Measurements from ENCODE around the gene TBC1D1. TPM values are rescaled to one million over a fixed set of nuclear protein-coding genes. Genes with fewer than 3 reads are reported as not detected.

The TBC1D1 gene
- total RNA-seq, 1 experiment from 2014 or later = 106 TPM

DNA sequence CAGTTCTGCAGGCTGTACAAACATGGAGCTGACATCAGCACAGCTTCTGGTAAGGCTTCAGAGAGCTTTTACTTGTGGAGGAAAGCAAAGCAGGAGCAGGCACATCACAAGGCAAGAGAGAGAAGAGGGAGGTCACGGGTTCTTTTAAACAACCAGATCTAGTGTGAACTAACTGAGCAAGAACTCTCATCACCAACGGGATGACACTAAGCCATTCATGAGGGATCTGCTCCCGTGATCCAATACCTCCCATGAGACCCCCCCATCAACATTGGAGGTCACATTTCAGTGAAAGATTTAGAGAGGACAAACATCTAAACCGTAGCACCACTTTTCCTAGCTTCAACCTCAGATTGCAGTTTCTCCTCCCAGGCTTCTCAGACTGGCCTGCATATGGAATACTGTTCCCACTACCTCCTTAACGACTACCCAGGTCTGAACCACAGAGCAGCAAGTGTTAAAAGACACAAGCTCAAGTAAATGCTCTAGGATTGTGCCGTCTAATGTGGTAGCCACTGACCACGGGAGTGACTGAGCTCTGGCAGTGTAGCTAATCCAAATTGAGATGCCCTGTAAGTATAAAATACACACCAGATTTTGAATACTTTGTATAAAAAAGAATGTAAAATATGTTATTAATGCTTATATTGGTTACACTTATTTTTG, 262.0 kb downstream of the TBC1D1 start:
- H3K4me1 ChIP-seq (replicated peaks; ENCODE audit: insufficient read depth) = peaks cover 32% of the 10 kb centered on the region
- BruUV-seq (replicated peaks) = no TSS peak
- CTCF ChIA-PET = no interaction called here

DNA sequence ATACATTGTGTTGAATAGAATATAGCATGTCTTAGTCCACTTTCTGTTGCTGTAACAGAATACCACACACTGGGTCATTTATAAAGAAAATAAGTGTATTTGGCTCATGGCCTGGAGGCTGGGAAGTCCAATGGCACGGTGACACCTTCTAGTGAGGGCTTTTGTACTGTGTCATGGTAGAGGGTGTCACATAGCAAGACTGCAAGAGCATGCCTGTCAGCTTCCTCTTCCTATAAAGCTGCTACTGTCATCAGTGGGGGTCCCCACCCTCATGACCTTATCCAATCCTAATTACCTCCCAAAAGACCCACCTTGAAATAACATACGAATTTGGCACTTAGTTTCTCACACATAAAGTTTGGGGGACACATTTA, 262.5 kb downstream of the TBC1D1 start:
- CTCF ChIA-PET = no interaction called here
- H3K27ac ChIP-seq = no peak overlapping the region

More for the DNA sequence above, 262.0 kb downstream of the TBC1D1 start:
- Histone ChIP-seq H3K36me3 (ENCODE audit: low read depth) (no peaks in the 10 kb centered on the region), H3K9me3 (ENCODE audit: insufficient read depth, low read depth) (no peaks in the 10 kb centered on the region), H4K20me1 (ENCODE audit: insufficient read depth) (no peaks in the 10 kb centered on the region), H3F3A (ENCODE audit: insufficient read depth, low read depth) (peaks cover 13% of the 10 kb centered on the region; the same call in 1 of the 2 replicates), H3K4me3 (no peak overlapping the region), H3K27ac (no peak overlapping the region), H3K4me2 (no peak overlapping the region), H3K9me2 (ENCODE audit: insufficient read depth) (no peaks in the 10 kb centered on the region), H2AFZ (no peak overlapping the region), H3K79me2 (ENCODE audit: low read depth) (no peaks in the 10 kb centered on the region), H3K27me3 (ENCODE audit: insufficient read depth, low read depth) (no peaks in the 10 kb centered on the region)
- TF ChIP-seq, protein P1, sequence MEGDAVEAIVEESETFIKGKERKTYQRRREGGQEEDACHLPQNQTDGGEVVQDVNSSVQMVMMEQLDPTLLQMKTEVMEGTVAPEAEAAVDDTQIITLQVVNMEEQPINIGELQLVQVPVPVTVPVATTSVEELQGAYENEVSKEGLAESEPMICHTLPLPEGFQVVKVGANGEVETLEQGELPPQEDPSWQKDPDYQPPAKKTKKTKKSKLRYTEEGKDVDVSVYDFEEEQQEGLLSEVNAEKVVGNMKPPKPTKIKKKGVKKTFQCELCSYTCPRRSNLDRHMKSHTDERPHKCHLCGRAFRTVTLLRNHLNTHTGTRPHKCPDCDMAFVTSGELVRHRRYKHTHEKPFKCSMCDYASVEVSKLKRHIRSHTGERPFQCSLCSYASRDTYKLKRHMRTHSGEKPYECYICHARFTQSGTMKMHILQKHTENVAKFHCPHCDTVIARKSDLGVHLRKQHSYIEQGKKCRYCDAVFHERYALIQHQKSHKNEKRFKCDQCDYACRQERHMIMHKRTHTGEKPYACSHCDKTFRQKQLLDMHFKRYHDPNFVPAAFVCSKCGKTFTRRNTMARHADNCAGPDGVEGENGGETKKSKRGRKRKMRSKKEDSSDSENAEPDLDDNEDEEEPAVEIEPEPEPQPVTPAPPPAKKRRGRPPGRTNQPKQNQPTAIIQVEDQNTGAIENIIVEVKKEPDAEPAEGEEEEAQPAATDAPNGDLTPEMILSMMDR (conservative IDR thresholded peaks at IDR 0.05) = no peak
- no peak for TF ChIP-seq EZH2 (IDR thresholded peaks at IDR 0.05; ENCODE audit: low read depth)
- DNase-seq = no peak
- intact Hi-C loops (cut with micrococcal nuclease; ENCODE audit: unreplicated experiment) = no loop called here
- POLR2A ChIA-PET (ENCODE audit: unreplicated experiment) = no interaction called here

DNA sequence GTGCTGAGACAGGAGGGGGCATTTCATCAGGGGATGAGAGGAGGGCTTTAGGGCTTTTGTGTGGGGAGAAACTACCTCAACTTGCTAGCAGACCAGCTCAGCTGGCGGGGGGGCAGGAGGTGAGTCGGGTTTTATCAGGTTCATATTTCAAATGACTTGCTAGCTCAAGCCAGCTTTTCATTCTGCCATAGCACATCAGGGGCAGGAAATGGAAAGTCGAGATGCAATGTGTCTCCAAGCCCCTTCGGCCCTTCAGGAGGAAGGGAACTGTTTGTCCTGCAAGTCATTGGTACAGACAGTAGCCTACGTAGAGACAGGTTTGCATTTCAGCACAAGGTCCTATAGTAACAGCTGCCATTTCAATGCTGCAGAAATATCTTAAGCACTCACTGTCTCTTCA, 263.4 kb downstream of the TBC1D1 start:
- no peaks in the 10 kb centered on the region for H4K20me1 ChIP-seq (ENCODE audit: insufficient read depth)
- POLR2A ChIA-PET (ENCODE audit: unreplicated experiment) = no interaction called here
- H3K27ac ChIP-seq = no peak overlapping the region

More for the DNA sequence above, 262.5 kb downstream of the TBC1D1 start:
- TF ChIP-seq EZH2 (IDR thresholded peaks at IDR 0.05; ENCODE audit: low read depth) = no peak
- TF ChIP-seq, protein P1 (conservative IDR thresholded peaks at IDR 0.05) = no peak
- Histone ChIP-seq H3K4me1 (replicated peaks; ENCODE audit: insufficient read depth) (peaks cover 37% of the 10 kb centered on the region), H4K20me1 (ENCODE audit: insufficient read depth) (no peaks in the 10 kb centered on the region), H3K4me2 (no peak overlapping the region), H3K27me3 (ENCODE audit: insufficient read depth, low read depth) (no peaks in the 10 kb centered on the region), H2AFZ (no peak overlapping the region), H3K9me3 (ENCODE audit: insufficient read depth, low read depth) (no peaks in the 10 kb centered on the region), H3K36me3 (ENCODE audit: low read depth) (no peaks in the 10 kb centered on the region), H3K79me2 (ENCODE audit: low read depth) (no peaks in the 10 kb centered on the region), H3K9me2 (ENCODE audit: insufficient read depth) (no peaks in the 10 kb centered on the region), H3K4me3 (no peak overlapping the region), H3F3A (ENCODE audit: insufficient read depth, low read depth) (peaks cover 18% of the 10 kb centered on the region; the same call in 1 of the 2 replicates)
- intact Hi-C loops (cut with micrococcal nuclease; ENCODE audit: unreplicated experiment) = no loop called here
- no peak for DNase-seq
- POLR2A ChIA-PET (ENCODE audit: unreplicated experiment) = no interaction called here
- BruUV-seq (replicated peaks) = no TSS peak

More for the DNA sequence above, 263.4 kb downstream of the TBC1D1 start:
- TF ChIP-seq EZH2 (IDR thresholded peaks at IDR 0.05; ENCODE audit: low read depth) = no peak
- TF ChIP-seq, protein P1 (conservative IDR thresholded peaks at IDR 0.05) = no peak
- CTCF ChIA-PET = no interaction called here
- Histone ChIP-seq H3F3A (ENCODE audit: insufficient read depth, low read depth) (peaks cover 19% of the 10 kb centered on the region; the same call in 1 of the 2 replicates), H3K27me3 (ENCODE audit: insufficient read depth, low read depth) (no peaks in the 10 kb centered on the region), H3K4me3 (no peak overlapping the region), H3K4me1 (replicated peaks; ENCODE audit: insufficient read depth) (peaks cover 41% of the 10 kb centered on the region), H3K9me2 (ENCODE audit: insufficient read depth) (no peaks in the 10 kb centered on the region), H3K4me2 (peak overlapping the region; percentile 24), H3K79me2 (ENCODE audit: low read depth) (no peaks in the 10 kb centered on the region), H3K36me3 (ENCODE audit: low read depth) (no peaks in the 10 kb centered on the region), H3K9me3 (ENCODE audit: insufficient read depth, low read depth) (0 out of 2 replicates have a peak, but pooled peaks cover 4% of the 10 kb centered on the region), H2AFZ (no peak overlapping the region)
- intact Hi-C loops (cut with micrococcal nuclease; ENCODE audit: unreplicated experiment) = no loop called here
- DNase-seq = no peak
- BruUV-seq (replicated peaks) = no TSS peak

Measured in PC-9 (cell line).